Mesothelial cell of epicardium (in vitro differentiated cells): ENCODE data around the gene PNPLA7. TPM values are rescaled to one million over a fixed set of nuclear protein-coding genes. Genes with fewer than 3 reads are reported as not detected.

ENCODE experiments used
- DNase-seq, 2 experiments: peaks; one replicate each; pipeline ENCODE4 v3.0.0; 2021; ENCODE audit warnings: low spot score in 2 of 2; ENCODE audit not compliant: unreplicated experiment in 2 of 2
- H3K27ac Mint-ChIP-seq: 2 replicates; pipeline ENCODE4 v1.8.0; 2021; ENCODE audit warnings: mixed read lengths
- H3K27me3 Mint-ChIP-seq: 2 replicates; pipeline ENCODE4 v1.8.0; 2021; ENCODE audit warnings: low read depth, mixed read lengths
- H3K36me3 Mint-ChIP-seq: 2 replicates; pipeline ENCODE4 v1.8.0; 2021; ENCODE audit warnings: mixed read lengths
- H3K4me1 Mint-ChIP-seq: 2 replicates; pipeline ENCODE4 v1.8.0; 2021; ENCODE audit warnings: mixed read lengths
- H3K4me3 Mint-ChIP-seq: 2 replicates; pipeline ENCODE4 v1.8.0; 2021; ENCODE audit warnings: mild to moderate bottlenecking, moderate library complexity, mixed read lengths
- H3K9me3 Mint-ChIP-seq: 2 replicates; pipeline ENCODE4 v1.8.0; 2021; ENCODE audit warnings: mixed read lengths
- CTCF ChIP-seq: fragments of 200-600 bp; sonication (generic); IDR thresholded peaks from one replicate; pipeline ENCODE4 v1.5.0; 2021; ENCODE audit warnings: antibody characterized with exemption; ENCODE audit not compliant: unreplicated experiment
- total RNA-seq: library from RNA; stranded (reverse); gene quantifications from 3 replicates; pipeline ENCODE4 v1.2.1, GENCODE V29; 2021

PNPLA7 gene
- total RNA-seq, 1 donor from 2014 or later = 5.7 TPM

GRCh38 chr9:137488327-137488653 is 61.9 kb downstream of the PNPLA7 start:
- Mint-ChIP-seq H3K4me3 (no peak overlapping the region), H3K9me3 (no peaks in the 10 kb centered on the region), H3K27me3 (no peaks in the 10 kb centered on the region), H3K36me3 (no peaks in the 10 kb centered on the region), H3K4me1 (peaks cover 8% of the 10 kb centered on the region), H3K27ac (no peak overlapping the region)
- no peak for DNase-seq
- TF ChIP-seq CTCF = no peak

DNA sequence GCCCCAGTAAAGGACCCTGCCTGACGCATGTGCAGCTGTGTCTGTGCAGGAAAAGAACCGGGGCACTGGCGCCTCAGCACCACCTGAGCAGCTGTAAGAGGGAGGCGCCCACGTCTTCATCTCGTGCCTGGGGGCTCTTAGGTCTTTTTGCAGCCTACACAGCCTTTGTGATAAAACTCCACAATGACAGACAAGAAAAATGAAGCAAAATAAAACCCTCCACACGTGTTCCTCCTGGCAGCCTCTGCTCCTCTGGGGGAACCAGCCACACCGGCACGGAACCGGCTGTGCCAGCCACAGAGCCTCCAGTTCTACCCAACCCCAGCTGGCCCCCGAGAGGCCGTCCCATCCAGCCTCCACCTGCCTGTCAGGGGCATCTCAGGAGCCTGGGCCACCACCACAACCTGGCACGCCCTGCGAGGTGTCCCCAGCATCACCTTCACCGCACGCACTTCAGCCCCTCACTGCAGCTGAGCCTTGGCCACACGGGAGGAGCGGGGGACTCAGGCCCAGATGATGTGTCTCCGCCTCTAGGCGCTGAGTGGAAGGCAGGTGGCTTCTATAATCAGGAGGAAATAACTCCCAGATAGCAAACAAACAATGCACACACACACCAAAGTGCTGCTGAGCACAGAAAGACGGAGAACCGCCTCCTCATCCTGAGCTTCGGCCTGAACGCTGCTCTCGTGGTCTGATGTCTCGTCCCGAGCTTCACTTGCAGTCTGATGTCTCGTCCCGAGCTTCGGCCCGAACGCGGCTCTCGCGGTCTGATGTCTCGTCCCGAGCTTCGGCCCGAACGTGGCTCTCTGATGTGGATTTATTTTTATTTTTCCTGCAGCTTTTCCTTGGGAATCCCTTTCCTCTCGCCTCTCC is 62.5 kb downstream of the PNPLA7 start:
- Mint-ChIP-seq H3K27me3 (no peaks in the 10 kb centered on the region), H3K27ac (no peak overlapping the region), H3K36me3 (no peaks in the 10 kb centered on the region), H3K4me1 (peaks cover 8% of the 10 kb centered on the region), H3K4me3 (no peak overlapping the region), H3K9me3 (no peaks in the 10 kb centered on the region)
- DNase-seq = no peak
- TF ChIP-seq CTCF = no peak

DNA sequence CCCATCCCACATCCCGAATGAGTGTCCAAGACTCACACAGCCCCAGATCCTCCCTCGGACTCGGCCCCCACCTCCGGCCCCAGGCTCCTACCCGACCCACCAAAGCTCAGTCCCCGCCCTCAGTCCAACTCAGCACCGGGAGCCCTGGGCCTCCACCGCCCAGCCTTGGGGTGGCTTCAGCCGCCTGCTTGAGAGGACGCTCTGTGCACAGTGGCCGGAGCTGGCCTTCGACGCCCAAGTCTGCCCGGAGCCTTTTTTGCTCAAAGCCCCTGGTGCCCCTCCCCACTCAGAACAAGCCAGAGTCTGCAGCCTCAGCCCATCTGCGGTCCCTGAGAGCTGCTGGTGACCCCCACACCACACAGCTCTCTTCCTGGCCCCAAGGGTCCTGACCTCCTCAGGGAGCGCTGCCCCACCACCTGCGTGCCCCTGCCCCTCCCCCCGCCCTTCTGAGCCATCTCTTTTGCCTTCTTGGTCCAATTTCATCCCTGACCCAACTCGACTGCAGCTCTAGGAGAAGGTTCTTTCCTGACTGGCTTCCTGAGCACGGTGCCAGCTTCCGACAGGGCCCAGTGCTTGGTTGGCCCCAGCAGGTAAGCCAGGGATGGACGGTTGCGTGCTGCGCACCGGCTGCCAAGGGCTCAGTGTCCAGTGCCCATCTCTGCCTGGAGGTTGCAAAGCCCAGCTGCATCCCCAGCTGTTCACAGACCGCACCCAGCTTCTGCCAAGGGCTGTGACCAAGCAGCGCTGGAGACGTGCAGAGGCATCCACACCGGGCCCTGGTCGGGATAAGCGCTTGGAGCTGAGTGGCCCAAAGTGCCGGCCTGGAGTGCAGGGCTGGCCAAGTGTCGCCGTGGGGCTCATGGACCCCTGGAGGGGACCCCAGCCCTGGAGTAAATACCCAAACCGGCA is 63.4 kb downstream of the PNPLA7 start:
- no peak for DNase-seq
- Mint-ChIP-seq H3K4me1 (peaks cover 13% of the 10 kb centered on the region), H3K27ac (no peak overlapping the region), H3K27me3 (no peaks in the 10 kb centered on the region), H3K36me3 (no peaks in the 10 kb centered on the region), H3K9me3 (no peaks in the 10 kb centered on the region), H3K4me3 (no peak overlapping the region)
- no peak for TF ChIP-seq CTCF

GRCh38 chr9:137486141-137486490 is 64.1 kb downstream of the PNPLA7 start:
- no peak for DNase-seq
- H3K4me3 Mint-ChIP-seq = no peak overlapping the region
- no peak overlapping the region for H3K27ac Mint-ChIP-seq
- H3K27me3 Mint-ChIP-seq = no peaks in the 10 kb centered on the region
- no peak for TF ChIP-seq CTCF
- no peaks in the 10 kb centered on the region for H3K36me3 Mint-ChIP-seq
- H3K9me3 Mint-ChIP-seq = no peaks in the 10 kb centered on the region
- H3K4me1 Mint-ChIP-seq = peaks cover 13% of the 10 kb centered on the region

DNA sequence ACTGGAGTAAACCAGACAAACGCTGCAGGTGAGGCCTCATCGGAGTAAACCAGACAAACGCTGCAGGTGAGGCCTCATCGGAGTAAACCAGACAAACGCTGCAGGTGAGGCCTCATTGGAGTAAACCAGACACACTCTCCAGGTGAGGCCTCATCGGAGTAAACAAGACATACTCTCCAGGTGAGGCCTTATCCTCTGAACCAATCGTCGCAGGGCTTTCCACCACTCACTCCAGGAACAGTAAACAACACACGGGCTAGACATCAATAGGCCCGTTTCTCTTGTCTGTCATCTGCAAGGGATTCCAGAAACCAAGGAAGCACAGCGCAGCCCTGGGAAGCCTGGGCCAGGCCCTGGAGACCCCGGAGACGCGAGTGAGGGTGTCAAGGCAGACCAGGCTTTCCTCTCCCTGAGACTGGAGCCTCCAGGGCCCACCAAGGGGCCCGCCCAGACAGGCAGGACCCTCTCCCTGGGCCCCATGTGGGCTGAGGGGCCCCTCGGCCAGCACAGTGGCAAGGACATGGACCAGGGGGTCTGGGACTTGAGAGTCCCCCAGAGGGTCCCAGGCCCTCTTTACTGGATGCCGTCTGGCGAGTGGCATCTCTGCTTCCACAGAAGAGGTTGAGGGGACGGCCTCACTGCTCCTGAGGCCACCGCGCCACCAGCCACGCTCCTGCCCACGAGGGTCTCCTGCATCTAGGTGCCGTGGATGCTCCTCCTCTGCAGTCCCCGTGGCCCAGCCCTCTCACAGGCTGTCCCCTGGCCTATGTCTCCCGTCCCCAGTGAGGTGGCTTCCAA is 64.7 kb downstream of the PNPLA7 start:
- H3K27me3 Mint-ChIP-seq = no peaks in the 10 kb centered on the region
- no peak for TF ChIP-seq CTCF
- H3K27ac Mint-ChIP-seq = no peak overlapping the region
- H3K4me3 Mint-ChIP-seq = no peak overlapping the region
- DNase-seq = no peak
- peaks cover 13% of the 10 kb centered on the region for H3K4me1 Mint-ChIP-seq
- H3K36me3 Mint-ChIP-seq = no peaks in the 10 kb centered on the region
- no peaks in the 10 kb centered on the region for H3K9me3 Mint-ChIP-seq
